NCI-H1436 (cell line): ENCODE data around the gene ARL6.
"Not testable (repeated sequence)": the region's sequence is repeated elsewhere in the genome, so short reads cannot be mapped to it uniquely, and the experiment has no call there.

Experiments
- DNase-seq: peaks from one replicate; lab custom pipeline; 2025; lab: John Stamatoyannopoulos, UW

ARL6 gene

GRCh38 chr3:97821774-97822358 lies 57.3 kb downstream of the ARL6 start, which contains the start of gene CRYBG3:
Gene CRYBG3, plus strand, starts transcription at chr3:97822011. Its CDS starts 196 bp downstream, at chr3:97822207.
- peak; percentile 72 for DNase-seq

- DNase-seq, result no peak
Measured at GRCh38 chr3:97822359-97822775, 57.8 kb downstream of the ARL6 start.

- DNase-seq, result no peak
Measured at GRCh38 chr3:97823046-97824004, 58.8 kb downstream of the ARL6 start.

GRCh38 chr3:97825101-97825500 lies 60.5 kb downstream of the ARL6 start:
- DNase-seq, result no peak

- DNase-seq, result no peak
Measured at GRCh38 chr3:97827741-97828471, 63.3 kb downstream of the ARL6 start.

- DNase-seq, result no peak
Measured at GRCh38 chr3:97829198-97829597, 64.6 kb downstream of the ARL6 start.

GRCh38 chr3:97830638-97831037 lies 66.1 kb downstream of the ARL6 start:
- no peak for DNase-seq

- DNase-seq, result no peak
Measured at GRCh38 chr3:97831140-97831539, 66.6 kb downstream of the ARL6 start.

- not testable (repeated sequence) for DNase-seq
Measured at GRCh38 chr3:97833184-97833583, 68.6 kb downstream of the ARL6 start.

GRCh38 chr3:97835761-97836160 lies 71.2 kb downstream of the ARL6 start:
- DNase-seq, result no peak

GRCh38 chr3:97838393-97838792 lies 73.8 kb downstream of the ARL6 start:
- no peak for DNase-seq

- no peak for DNase-seq
Measured at GRCh38 chr3:97839944-97840343, 75.4 kb downstream of the ARL6 start.

GRCh38 chr3:97841304-97841703 lies 76.7 kb downstream of the ARL6 start:
- DNase-seq, result no peak

GRCh38 chr3:97841956-97842355 lies 77.4 kb downstream of the ARL6 start:
- no peak for DNase-seq

- no peak for DNase-seq
Measured at GRCh38 chr3:97848779-97849178, 84.2 kb downstream of the ARL6 start.
